HG03064 (cell line): Measurements from ENCODE around the gene RGPD8.

Experiments used
- ATAC-seq: cut with Tn5 transposase; IDR thresholded peaks from one replicate; pipeline ENCODE4 v1.9.1; 2021; ENCODE audit warnings: low read depth; ENCODE audit not compliant: unreplicated experiment

The RGPD8 gene

DNA sequence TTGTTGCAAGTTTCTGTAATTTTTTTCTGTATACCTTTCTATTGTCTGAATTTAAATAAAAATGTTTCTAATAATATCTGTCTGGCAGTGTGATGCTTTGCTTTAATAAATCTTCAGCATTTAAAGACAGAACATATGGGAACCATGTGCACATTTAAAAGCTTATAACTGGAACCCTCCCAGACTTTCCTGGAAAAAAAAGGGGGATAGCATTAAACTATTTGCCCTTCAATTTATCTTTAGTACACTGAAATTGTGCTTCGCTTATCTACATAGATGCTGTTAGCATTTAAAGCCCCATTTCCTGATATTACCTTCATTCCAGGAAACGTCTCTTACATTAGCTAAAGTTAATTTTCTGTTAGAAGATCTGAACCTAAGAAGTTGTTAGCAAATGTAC, 93.5 kb downstream of the RGPD8 start:
- no peak for ATAC-seq

DNA sequence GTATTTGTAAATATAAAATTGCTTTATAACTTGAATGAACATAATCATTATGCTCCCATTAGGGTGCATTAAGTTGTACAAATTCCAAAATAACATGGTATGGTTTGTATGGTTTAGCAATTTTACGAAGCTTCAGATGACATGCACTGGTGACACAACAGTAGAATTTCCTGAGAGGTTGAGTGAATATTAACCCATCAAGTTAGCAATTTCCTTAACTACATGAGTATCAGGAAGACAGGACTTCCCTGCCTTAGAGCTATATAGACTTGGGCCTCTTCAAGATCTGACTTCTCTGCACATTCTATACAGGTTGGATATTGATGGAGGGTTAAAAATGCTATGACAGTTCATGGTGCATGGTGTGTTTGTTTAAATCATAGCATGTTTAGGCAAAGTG, 97.8 kb downstream of the RGPD8 start:
- no peak for ATAC-seq

GRCh38 chr2:112332123-112332696, 101.2 kb downstream of the RGPD8 start:
- no peak for ATAC-seq

DNA sequence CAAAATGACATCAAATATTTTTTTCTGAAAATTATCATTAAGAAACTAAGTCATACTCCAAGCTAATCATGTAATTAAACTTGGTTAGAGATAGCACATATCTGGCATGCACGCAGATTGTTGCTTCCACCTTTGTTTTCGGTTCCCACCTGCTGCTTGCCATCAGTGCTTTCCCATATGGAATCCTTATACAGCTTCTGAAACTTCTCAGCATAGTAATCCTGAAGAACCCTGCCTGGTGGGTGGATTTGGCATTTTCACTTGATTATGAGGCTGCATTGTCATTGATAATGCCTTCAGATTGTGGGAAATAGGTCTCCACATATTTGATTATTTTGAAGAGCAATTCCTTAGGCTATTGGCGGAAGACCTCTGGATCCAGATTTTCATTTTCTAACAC, 110.5 kb downstream of the RGPD8 start:
- ATAC-seq = no peak

DNA sequence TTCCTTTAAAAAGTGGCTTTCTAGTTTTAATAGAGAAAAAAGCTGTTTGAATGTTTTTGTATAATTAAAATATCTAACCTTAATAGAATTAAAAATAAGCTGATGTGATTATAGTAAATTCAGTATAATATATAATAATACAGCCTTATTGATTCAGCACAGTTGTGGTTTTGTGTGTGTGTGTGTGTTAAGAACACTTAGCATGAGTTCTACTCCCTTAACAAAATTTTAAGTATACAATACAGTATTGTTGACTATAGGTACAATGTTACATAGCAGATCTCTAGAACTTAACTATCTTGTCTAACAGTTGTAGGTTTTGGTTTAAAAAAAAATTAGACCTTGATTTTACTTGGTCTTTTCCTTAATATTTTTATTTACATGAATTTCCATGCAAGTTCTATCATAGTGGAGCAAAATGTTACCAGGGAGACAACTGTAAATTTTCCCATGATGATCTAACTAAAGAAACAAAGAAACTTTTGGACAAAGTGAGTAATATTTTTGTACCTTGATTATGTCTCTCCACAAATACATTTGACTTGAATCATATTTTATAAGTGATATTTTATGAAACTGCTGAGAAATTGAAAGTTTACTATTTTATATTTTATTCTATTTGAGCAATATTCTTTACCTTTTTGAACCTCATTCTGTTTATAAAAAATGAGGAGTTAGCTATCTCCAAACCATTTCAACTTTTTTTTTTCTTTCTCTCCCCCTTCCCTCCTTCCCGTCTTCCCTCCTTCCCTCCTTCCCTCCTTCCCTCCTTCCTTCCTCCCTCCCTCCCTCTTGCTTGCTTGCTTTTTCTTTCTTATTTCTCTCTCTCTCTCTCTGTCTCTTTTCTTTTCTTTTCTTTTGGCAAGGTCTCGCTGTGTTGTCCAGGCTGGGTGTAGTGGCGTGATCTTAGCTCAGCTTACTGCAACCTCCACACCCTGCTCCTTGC, 111.8 kb downstream of the RGPD8 start:
- ATAC-seq = no peak
